ENCODE measurements around the gene PCID2. TPM values are rescaled to one million over a fixed set of nuclear protein-coding genes. Genes with fewer than 3 reads are reported as not detected.

The PCID2 gene
- polyA plus RNA-seq, 1 experiment: 73.6 TPM

GRCh38 chr13:113239986-113240385 lies 31.5 kb upstream of the PCID2 start:
- no peak for DNase-seq (ENCODE audit: low read depth)
- POLR2A ChIA-PET: no interaction called here
- no peak overlapping the region for H3K4me3 ChIP-seq (ENCODE audit: low read depth, low read length)
- H3K36me3 ChIP-seq (ENCODE audit: control insufficient read depth, insufficient read depth, low read length): peaks cover 16% of the 10 kb centered on the region
- no peak for TF ChIP-seq CTCF (IDR thresholded peaks at IDR 0.05; ENCODE audit: insufficient read depth, low read depth, low read length)
- H3K27me3 ChIP-seq (ENCODE audit: control insufficient read depth, insufficient read depth, low read length): no peaks in the 10 kb centered on the region
- CTCF ChIA-PET: interaction anchor here (1.1 to 1.3 kb wide), 2 partner anchors 11 to 205 kb away, joined by 3 to 4 read pairs; no protein-coding TSS in a partner anchor

DNA sequence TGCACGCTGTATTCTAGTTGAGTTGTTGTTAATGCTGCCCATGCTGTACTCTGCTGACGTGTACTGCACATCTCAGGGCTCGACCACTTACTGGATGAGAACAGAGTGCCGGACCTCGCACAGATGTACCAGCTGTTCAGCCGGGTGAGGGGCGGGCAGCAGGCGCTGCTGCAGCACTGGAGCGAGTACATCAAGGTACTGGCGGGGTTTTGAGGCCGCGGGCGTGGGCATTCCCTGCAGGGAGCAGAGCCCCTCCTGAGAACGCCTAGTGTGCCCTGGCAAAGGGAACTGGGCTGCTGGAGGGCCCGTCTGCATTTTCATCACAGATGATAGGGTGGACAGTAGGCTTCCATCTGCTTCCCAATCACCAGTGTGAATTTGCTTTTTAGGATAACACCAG lies 30.9 kb upstream of the PCID2 start:
- POLR2A ChIA-PET: no interaction called here
- CTCF ChIA-PET: interaction anchor here (1.2 kb wide), 1 partner anchor 9 kb away, joined by 5 read pairs; no protein-coding TSS in a partner anchor

DNA sequence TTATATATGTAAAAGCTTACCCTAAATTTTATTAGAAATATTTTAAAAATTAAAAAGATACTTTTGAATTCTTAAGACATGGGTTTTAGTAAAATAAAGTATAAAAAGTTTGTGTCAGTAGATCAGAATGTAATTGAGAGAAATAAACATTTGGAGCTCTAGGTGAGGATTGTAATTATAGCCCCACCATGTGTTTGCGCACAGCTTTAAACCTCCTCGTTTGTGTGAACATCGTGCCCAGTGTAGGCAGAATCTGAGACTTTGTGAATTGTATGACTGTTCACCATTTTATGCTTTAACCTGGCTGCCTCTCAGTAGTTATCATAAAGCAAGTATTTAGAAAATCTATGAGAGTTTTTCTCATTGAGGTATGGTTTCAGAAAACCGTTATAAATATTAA lies 30.1 kb upstream of the PCID2 start:
- no peak for DNase-seq (ENCODE audit: low read depth)
- Histone ChIP-seq H3K27me3 (ENCODE audit: control insufficient read depth, insufficient read depth, low read length) (no peaks in the 10 kb centered on the region), H3K36me3 (ENCODE audit: control insufficient read depth, insufficient read depth, low read length) (peaks cover 13% of the 10 kb centered on the region), H3K4me3 (ENCODE audit: low read depth, low read length) (no peak overlapping the region)
- TF ChIP-seq CTCF (IDR thresholded peaks at IDR 0.05; ENCODE audit: insufficient read depth, low read depth, low read length): 0 out of 2 replicates have a peak, but pooled peaks have one; percentile 15
- POLR2A ChIA-PET: no interaction called here
- CTCF ChIA-PET: interaction anchor here (0.6 to 1.2 kb wide), 8 partner anchors 10 to 203 kb away, joined by 3 to 5 read pairs (median 4); no protein-coding TSS in a partner anchor

More for the DNA sequence above, 30.9 kb upstream of the PCID2 start:
- TF ChIP-seq CTCF (IDR thresholded peaks at IDR 0.05; ENCODE audit: insufficient read depth, low read depth, low read length): no peak
- Histone ChIP-seq H3K4me3 (ENCODE audit: low read depth, low read length) (no peak overlapping the region), H3K27me3 (ENCODE audit: control insufficient read depth, insufficient read depth, low read length) (no peaks in the 10 kb centered on the region), H3K36me3 (ENCODE audit: control insufficient read depth, insufficient read depth, low read length) (peaks cover 16% of the 10 kb centered on the region)
- no peak for DNase-seq (ENCODE audit: low read depth)

DNA sequence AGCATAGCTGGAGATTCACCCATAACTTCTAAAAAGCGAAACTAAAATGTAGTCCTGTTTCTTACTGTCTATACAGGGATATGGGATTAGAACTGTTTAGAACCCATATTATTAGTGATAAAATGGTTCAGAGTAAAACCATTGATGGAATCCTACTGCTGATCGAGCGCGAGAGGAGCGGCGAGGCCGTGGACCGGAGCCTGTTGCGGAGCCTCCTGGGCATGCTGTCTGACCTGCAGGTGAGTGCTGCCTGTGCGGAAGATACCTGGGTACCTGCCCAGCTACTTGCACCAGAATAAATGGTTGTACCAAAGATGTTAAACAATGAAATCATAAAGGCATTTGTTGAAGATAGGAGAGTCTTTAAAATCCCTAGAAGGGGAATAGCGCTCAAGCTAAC lies 24.6 kb upstream of the PCID2 start:
- H3K27me3 ChIP-seq (ENCODE audit: control insufficient read depth, insufficient read depth, low read length): no peaks in the 10 kb centered on the region
- peaks cover 14% of the 10 kb centered on the region for H3K36me3 ChIP-seq (ENCODE audit: control insufficient read depth, insufficient read depth, low read length)
- POLR2A ChIA-PET: no interaction called here

More for the DNA sequence above, 24.6 kb upstream of the PCID2 start:
- CTCF ChIA-PET: no interaction called here
- DNase-seq (ENCODE audit: low read depth): no peak
- TF ChIP-seq CTCF (IDR thresholded peaks at IDR 0.05; ENCODE audit: insufficient read depth, low read depth, low read length): no peak
- no peak overlapping the region for H3K4me3 ChIP-seq (ENCODE audit: low read depth, low read length)
